ENCODE data around the gene LRIG1. TPM values are rescaled to one million over a fixed set of nuclear protein-coding genes. Genes with fewer than 3 reads are reported as not detected.

LRIG1 gene
- total and polyA plus RNA-seq, 2 of the 8 experiments (the other 6 are each of a cell fraction or from before 2014, with no cell fraction given): 78.1 to 88.7 TPM

- H3K27me3 ChIP-seq (replicated peaks in 1 of 4; ENCODE audit: control insufficient read depth in 3 of 4, extremely low read depth in 1 of 4, insufficient read depth in 3 of 4, low read length in 3 of 4): no peaks in the 10 kb centered on the region
- no peak overlapping the region for H2BK5ac ChIP-seq (ENCODE audit: low read depth, low read length)
- H2AK5ac ChIP-seq (ENCODE audit: low read depth, low read length): no peak overlapping the region
- H3K9me3 ChIP-seq (ENCODE audit: insufficient read depth in 2 of 2, low read depth in 1 of 2, low read length in 1 of 2): no peaks in the 10 kb centered on the region
- H3K9ac ChIP-seq (replicated peaks in 1 of 4; ENCODE audit: extremely low read depth in 1 of 4, low read depth in 3 of 4, low read length in 3 of 4): no peak overlapping the region
- ChIA-PET CTCF (ENCODE audit: partially characterized antibody) (interaction anchor here (0.6 to 2.8 kb wide), 6 partner anchors 21 to 440 kb away, joined by 3 to 30 read pairs (median 10); no protein-coding TSS in a partner anchor), POLR2A (ENCODE audit: partially characterized antibody) (interaction anchor here (0.6 kb wide), 1 partner anchor 1092 kb away, joined by 3 read pairs; no protein-coding TSS in a partner anchor)
- no peaks in the 10 kb centered on the region for H3K23me2 ChIP-seq (ENCODE audit: low read depth, low read length)
- no peaks in the 10 kb centered on the region for H3K79me2 ChIP-seq (ENCODE audit: control insufficient read depth in 1 of 2, insufficient read depth in 2 of 2, low read length in 2 of 2)
- no peak overlapping the region for H3K23ac ChIP-seq (ENCODE audit: insufficient read length)
- no peak overlapping the region for H4K5ac ChIP-seq (ENCODE audit: insufficient read length, low read depth, low read length)
- no peaks in the 10 kb centered on the region for H3K4me1 ChIP-seq (replicated peaks in 1 of 4; ENCODE audit: control insufficient read depth in 3 of 4, insufficient read depth in 4 of 4, low read length in 3 of 4)
- H4K8ac ChIP-seq (ENCODE audit: extremely low read depth, insufficient read depth, low read length): no peak overlapping the region
- H3K4ac ChIP-seq (replicated peaks; ENCODE audit: insufficient read length, low read depth, low read length): no peak overlapping the region
- no peaks in the 10 kb centered on the region for H3K79me1 ChIP-seq (ENCODE audit: low read depth, low read length)
- no peak overlapping the region for H3K18ac ChIP-seq (ENCODE audit: extremely low read depth, low read length)
- H3K4me3 ChIP-seq (ENCODE audit: extremely low read depth in 1 of 4, insufficient read depth in 2 of 4, low read depth in 3 of 4, low read length in 4 of 4): no peak overlapping the region
- H2BK20ac ChIP-seq (ENCODE audit: low read length): no peak overlapping the region
- H2BK15ac ChIP-seq (ENCODE audit: low read length): no peak overlapping the region
- H4K91ac ChIP-seq (replicated peaks; ENCODE audit: insufficient read length, low read length): no peak overlapping the region
- H3K56ac ChIP-seq (replicated peaks; ENCODE audit: insufficient read length, low read depth, low read length): no peak overlapping the region
- H3K36me3 ChIP-seq (ENCODE audit: control insufficient read depth in 2 of 4, insufficient read depth in 4 of 4, low read length in 3 of 4): peaks cover 19 to 52% (median 41%) of the 10 kb centered on the region in 4 experiments
- H2BK120ac ChIP-seq (replicated peaks; ENCODE audit: low read depth, low read length): no peak overlapping the region
- peaks cover 0 to 6% of the 10 kb centered on the region in 2 experiments for H4K20me1 ChIP-seq (replicated peaks in 1 of 2; ENCODE audit: control insufficient read depth in 1 of 2, insufficient read depth in 2 of 2, low read length in 2 of 2)
- no peak overlapping the region for H2AFZ ChIP-seq (ENCODE audit: low read length)
- H3K4me2 ChIP-seq (ENCODE audit: insufficient read depth in 1 of 2, low read depth in 2 of 2, low read length in 2 of 2): no peak overlapping the region
- no peak for FAIRE-seq
- H2BK12ac ChIP-seq (ENCODE audit: low read depth, low read length): no peak overlapping the region
- no peak for DNase-seq (ENCODE audit: low read depth in 1 of 2, low spot score in 2 of 2)
- H3K14ac ChIP-seq (ENCODE audit: insufficient read length): no peak overlapping the region
- WGBS, 2 experiments (ENCODE audit: extremely low coverage in 1 of 2, insufficient coverage in 1 of 2, insufficient read length in 1 of 2, insufficient replicate concordance in 2 of 2, low coverage in 1 of 2, low lambda C conversion rate in 2 of 2, missing lambda C conversion rate in 1 of 2): 84% methylated on average over 2 of the region's 2 CpGs; no CpG with 5 or more reads in 1 of the 2 experiments
- no peak overlapping the region for H3K27ac ChIP-seq (ENCODE audit: low read depth, low read length)
These were observed 124.3 kb downstream of the LRIG1 start for GRCh38 chr3:66376568-66376967.
